Activated naive CD4-positive, alpha-beta T cell treated with anti-CD3 and anti-CD28 coated beads, Interleukin-2, amount 10 ng/mL, durations not matched to agents 7 days and 5 days (primary cell): ENCODE measurements around the gene CFAP69.
"Not testable (repeated sequence)": the region's sequence is repeated elsewhere in the genome, so short reads cannot be mapped to it uniquely, and the experiment has no call there.

Source experiments
- CTCF ChIA-PET: fragments of 350-600 bp; sonication (Branson Sonifier 250); formaldehyde crosslinking; loops from one replicate; lab custom pipeline; 2021; ENCODE audit warnings: antibody characterized with exemption; lab: Charles Lee
- DNase-seq: peaks from one replicate; pipeline ENCODE4 v3.0.0-alpha.2; 2020
- H3K27ac Mint-ChIP-seq: one replicate; pipeline ENCODE4 v1.8.0; 2021; ENCODE audit warnings: mild to moderate bottlenecking, moderate library complexity, mixed read lengths
- H3K27me3 Mint-ChIP-seq: one replicate; pipeline ENCODE4 v1.8.0; 2021; ENCODE audit warnings: mild to moderate bottlenecking, mixed read lengths
- H3K36me3 Mint-ChIP-seq: one replicate; pipeline ENCODE4 v1.8.0; 2021; ENCODE audit warnings: mixed read lengths
- H3K4me1 Mint-ChIP-seq: one replicate; pipeline ENCODE4 v1.8.0; 2021; ENCODE audit warnings: mixed read lengths
- H3K4me3 Mint-ChIP-seq: one replicate; pipeline ENCODE4 v1.8.0; 2021; ENCODE audit warnings: mild to moderate bottlenecking, moderate library complexity, mixed read lengths
- H3K9me3 Mint-ChIP-seq: one replicate; pipeline ENCODE4 v1.8.0; 2021; ENCODE audit warnings: mixed read lengths

The CFAP69 gene

GRCh38 chr7:90313907-90314306 is 68.9 kb downstream of the CFAP69 start:
- no peaks in the 10 kb centered on the region for H3K9me3 Mint-ChIP-seq
- no peaks in the 10 kb centered on the region for H3K4me1 Mint-ChIP-seq
- H3K27me3 Mint-ChIP-seq = peaks cover 8% of the 10 kb centered on the region
- no peaks in the 10 kb centered on the region for H3K36me3 Mint-ChIP-seq
- no peak overlapping the region for H3K4me3 Mint-ChIP-seq
- no peak overlapping the region for H3K27ac Mint-ChIP-seq
- DNase-seq = no peak
- CTCF ChIA-PET = interaction anchor here (0.6 to 4.3 kb wide), 2 partner anchors 114 to 706 kb away, joined by 4 to 36 read pairs; no protein-coding TSS in a partner anchor

DNA sequence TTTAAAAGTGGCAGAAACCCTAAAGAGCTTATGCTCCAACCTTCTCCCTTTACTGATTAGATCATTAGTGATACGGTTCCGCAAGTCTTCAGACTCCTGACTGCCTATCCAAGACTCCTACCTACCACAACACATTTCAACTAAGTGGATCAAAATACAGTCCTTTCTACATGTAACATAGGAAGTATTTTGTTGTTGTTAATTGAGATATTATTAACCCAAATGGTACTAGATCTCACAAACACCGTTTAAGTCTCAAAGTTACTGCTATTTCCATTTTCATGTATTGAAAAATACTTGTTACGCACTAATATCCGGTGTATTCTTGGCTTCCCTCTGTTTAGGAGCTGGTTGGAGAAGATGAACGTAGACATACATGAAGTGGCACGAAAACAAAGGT is 75.0 kb downstream of the CFAP69 start:
- Mint-ChIP-seq H3K36me3 (no peaks in the 10 kb centered on the region), H3K4me3 (no peak overlapping the region), H3K27me3 (peaks cover 42% of the 10 kb centered on the region), H3K4me1 (peaks cover 7% of the 10 kb centered on the region), H3K27ac (no peak overlapping the region), H3K9me3 (no peaks in the 10 kb centered on the region)
- DNase-seq = no peak
- CTCF ChIA-PET = no interaction called here

DNA sequence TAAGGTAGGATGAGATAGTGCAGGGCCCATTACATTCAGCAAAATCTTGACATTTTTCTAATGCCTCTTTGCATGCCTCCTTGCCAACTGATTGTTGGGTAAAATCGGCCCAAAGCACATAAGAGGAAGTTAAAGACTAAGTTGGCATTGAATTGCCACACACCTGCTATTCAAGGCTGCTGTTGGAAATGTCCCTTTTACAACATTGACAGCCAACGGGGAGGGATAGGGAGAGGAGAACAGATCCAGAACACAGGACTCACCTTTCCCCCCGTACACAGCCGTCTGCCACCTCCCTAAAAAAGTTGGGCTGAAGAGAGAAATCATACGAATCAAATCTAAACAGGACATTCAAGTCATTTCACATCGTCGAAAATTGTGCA is 75.4 kb downstream of the CFAP69 start:
- Mint-ChIP-seq H3K27me3 (peaks cover 43% of the 10 kb centered on the region), H3K36me3 (no peaks in the 10 kb centered on the region), H3K4me3 (no peak overlapping the region), H3K4me1 (peaks cover 7% of the 10 kb centered on the region), H3K9me3 (no peaks in the 10 kb centered on the region), H3K27ac (no peak overlapping the region)
- CTCF ChIA-PET = no interaction called here
- no peak for DNase-seq

DNA sequence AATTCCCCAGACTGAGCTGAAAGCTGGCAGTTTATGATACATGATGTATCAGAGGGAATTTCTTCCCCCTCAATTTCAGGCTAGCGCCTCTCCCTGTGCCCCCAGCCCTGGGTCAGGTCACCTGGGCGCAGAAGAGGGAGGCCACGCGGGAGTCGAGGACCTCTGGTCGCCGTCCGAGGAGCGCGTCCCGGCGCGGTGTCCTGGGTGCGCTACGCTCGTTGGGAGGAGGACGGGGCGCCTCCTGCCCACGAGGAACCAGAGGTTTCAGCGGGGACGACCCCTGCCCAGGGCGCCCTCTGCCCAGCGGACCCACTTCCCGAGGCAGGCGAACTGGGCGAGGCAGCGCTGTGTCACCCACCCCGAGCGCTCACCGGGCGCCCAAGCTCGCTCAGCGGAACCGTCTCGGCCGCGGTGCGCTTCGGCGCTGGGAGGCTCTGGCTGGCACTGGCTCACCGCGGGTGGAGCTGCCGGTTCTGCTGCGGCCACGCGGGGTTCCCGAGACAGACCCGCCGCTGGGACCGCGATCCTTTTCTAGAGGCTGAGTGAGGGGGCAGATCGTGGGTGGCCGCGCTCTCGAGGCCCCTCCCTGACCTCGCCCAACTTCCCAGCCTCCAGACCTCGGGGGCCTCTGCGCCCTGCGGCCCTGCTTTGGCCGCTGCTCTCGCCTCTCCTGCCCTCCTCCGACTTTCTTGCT is 76.0 kb downstream of the CFAP69 start, which contains the start of gene FAM237B:
Gene FAM237B (minus strand): TSS at position 504 of the 694 bp plus-strand sequence. CDS start 1,556 bp downstream, outside the sequence.
- Mint-ChIP-seq H3K4me1 (peaks cover 7% of the 10 kb centered on the region), H3K4me3 (no peak within 1 kb of the TSS), H3K36me3 (no peaks in the 10 kb centered on the region), H3K27me3 (peaks cover 43% of the 10 kb centered on the region), H3K9me3 (no peaks in the 10 kb centered on the region), H3K27ac (no peak within 1 kb of the TSS)
- DNase-seq = no peak
- CTCF ChIA-PET = no interaction called here

- Mint-ChIP-seq H3K9me3 (no peaks in the 10 kb centered on the region), H3K27ac (no peak overlapping the region), H3K4me1 (peaks cover 7% of the 10 kb centered on the region), H3K4me3 (no peak overlapping the region), H3K27me3 (peaks cover 43% of the 10 kb centered on the region), H3K36me3 (no peaks in the 10 kb centered on the region)
- no peak for DNase-seq
- CTCF ChIA-PET = no interaction called here
Measured at GRCh38 chr7:90322837-90323236, 77.9 kb downstream of the CFAP69 start.

DNA sequence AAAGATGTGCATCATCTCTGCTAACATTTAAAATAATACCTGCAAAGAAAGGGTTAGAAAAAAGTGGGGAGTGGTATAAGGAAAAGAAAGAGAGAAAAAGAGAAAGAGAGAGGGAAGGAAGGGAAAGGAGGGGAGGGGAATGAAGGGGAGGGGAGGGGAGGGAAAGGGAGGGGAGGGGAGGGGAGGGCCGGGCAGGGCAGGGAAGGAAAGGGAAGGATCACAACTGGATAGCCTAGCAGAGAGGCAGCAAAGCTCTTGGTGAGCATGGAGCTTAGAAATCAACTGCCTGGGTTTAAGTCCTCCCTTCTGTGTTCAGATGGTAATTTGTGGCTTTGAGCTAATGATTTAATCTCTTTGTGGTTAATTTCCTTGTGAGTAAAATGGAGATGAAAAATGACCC is 81.5 kb downstream of the CFAP69 start:
- Mint-ChIP-seq H3K36me3 (no peaks in the 10 kb centered on the region), H3K4me3 (no peak overlapping the region), H3K9me3 (no peaks in the 10 kb centered on the region), H3K4me1 (peaks cover under 1% of the 10 kb centered on the region), H3K27me3 (peaks cover 18% of the 10 kb centered on the region), H3K27ac (no peak overlapping the region)
- CTCF ChIA-PET = no interaction called here
- DNase-seq = no peak

DNA sequence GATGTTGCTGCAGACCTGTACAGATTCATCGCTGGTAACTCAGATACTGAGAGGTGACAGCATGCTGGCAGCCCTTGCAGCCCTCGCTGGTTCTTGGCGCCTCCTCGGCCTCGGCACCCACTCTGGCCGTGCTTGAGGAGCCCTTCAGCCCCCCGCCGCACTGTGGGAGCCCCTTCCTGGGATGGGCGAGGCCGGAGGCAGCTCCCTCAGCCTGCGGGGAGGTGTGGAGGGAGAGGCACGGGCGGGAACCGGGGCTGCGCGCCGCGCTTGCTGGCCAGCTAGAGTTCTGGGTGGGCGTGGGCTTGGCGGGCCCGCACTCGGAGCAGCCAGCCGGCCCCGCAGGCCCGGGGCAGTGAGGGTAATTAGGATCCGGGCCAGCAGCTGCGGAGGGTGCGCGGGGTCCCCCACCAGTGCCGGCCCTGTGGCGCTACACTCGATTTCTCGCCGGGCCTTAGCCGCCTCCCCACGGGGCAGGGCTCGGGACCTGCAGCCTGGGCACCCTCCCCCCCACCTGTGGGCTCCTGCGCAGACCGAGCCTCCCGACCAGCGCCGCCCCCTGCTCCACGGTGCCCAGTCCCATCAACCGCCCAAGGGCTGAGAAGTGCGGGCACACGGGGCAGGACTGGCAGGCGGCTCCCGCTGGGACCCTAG is 89.3 kb downstream of the CFAP69 start:
- H3K4me1 Mint-ChIP-seq = no peaks in the 10 kb centered on the region
- no peaks in the 10 kb centered on the region for H3K36me3 Mint-ChIP-seq
- CTCF ChIA-PET = no interaction called here
- no peak overlapping the region for H3K4me3 Mint-ChIP-seq
- H3K9me3 Mint-ChIP-seq = no peaks in the 10 kb centered on the region
- H3K27me3 Mint-ChIP-seq = no peaks in the 10 kb centered on the region
- DNase-seq = no peak
- H3K27ac Mint-ChIP-seq = no peak overlapping the region

- H3K4me3 Mint-ChIP-seq, H3K9me3 Mint-ChIP-seq, DNase-seq, H3K27me3 Mint-ChIP-seq, CTCF ChIA-PET, H3K36me3 Mint-ChIP-seq, H3K4me1 Mint-ChIP-seq, H3K27ac Mint-ChIP-seq: not testable (repeated sequence)
Measured at GRCh38 chr7:90334926-90335325, 90.0 kb downstream of the CFAP69 start.

DNA sequence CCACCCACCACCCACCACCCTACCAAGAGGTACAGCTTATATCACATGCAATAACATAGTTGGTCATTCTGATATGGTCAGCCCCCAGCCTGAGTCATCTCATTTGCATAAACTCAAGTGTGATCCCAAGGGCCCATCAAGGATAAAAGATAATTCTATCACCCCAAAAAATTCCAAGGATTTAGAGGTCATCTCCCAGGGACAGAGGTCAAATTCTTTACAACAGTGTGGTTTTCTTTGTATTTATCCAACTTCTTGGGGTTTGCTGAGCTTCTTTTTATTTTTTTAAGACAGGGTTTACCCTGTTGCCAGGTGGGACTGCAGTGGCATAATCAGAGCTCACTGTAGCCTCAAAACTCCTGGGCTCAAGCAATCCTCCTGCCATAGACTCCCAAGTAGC is 92.1 kb downstream of the CFAP69 start:
- CTCF ChIA-PET = no interaction called here
- H3K27ac Mint-ChIP-seq = no peak overlapping the region
- DNase-seq = no peak
- no peaks in the 10 kb centered on the region for H3K36me3 Mint-ChIP-seq
- H3K27me3 Mint-ChIP-seq = no peaks in the 10 kb centered on the region
- H3K9me3 Mint-ChIP-seq = no peaks in the 10 kb centered on the region
- no peaks in the 10 kb centered on the region for H3K4me1 Mint-ChIP-seq
- no peak overlapping the region for H3K4me3 Mint-ChIP-seq

DNA sequence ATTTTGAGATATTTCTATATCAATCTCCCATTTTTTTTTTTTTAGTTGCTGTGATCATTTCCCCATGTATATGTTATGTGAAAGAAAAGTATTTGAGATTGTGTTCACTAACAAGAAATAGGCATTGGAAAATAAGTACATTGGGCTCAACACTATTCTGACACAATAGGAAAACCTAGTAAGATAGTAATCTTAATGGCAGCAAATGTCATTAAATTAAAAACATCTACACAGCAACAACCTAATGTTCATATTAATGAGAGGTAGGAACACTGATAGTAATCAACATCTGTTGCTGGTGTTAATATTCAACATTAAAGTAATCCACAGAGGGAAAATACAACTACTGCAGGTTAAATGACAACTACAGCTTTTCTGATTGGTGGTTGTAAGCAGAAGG is 100.0 kb downstream of the CFAP69 start:
- Mint-ChIP-seq H3K27me3 (no peaks in the 10 kb centered on the region), H3K27ac (peak overlapping the region; percentile 99), H3K4me3 (peak overlapping the region; percentile 95), H3K9me3 (peaks cover 2% of the 10 kb centered on the region), H3K36me3 (peaks cover 12% of the 10 kb centered on the region), H3K4me1 (peaks cover 35% of the 10 kb centered on the region)
- no peak for DNase-seq
- CTCF ChIA-PET = interaction anchor here (1.3 to 1.9 kb wide), 3 partner anchors 54 to 83 kb away, joined by 3 to 5 read pairs (median 3); no protein-coding TSS in a partner anchor

DNA sequence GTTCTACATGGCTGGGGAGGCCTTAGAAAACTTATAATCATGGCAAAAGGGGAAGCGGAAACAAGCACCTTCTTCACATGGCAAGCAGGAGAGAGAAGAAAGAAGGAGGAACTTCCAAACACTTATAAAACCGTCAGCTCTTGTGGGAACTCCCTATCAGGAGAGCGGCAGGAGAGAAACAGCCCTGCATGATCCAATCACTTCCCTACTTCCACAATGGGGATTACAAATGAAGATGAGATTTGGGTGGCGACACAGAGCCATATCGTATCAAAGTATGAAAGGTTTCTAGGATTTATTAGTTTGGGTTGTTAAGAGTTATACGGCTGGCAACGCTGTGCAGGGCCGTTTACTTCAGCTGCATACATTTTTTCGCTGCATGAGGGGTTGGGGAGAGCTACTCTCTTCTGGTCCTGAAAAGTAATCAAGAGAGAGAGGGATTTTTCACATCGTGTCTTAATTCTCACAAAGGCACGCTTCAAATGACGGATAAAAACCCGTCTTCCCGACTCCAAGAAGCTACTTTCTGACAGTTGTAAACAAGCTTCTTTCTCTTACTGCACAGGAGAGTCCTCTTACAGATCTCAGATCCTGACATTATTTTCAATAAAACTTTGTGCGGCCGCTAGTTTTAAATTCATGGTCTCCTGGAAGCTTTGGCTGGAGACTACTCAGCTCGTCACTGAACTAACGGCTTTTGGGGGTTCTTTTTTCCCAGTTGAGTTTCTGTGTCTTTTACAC is 100.8 kb downstream of the CFAP69 start:
- Mint-ChIP-seq H3K4me3 (peak overlapping the region; percentile 95), H3K36me3 (peaks cover 19% of the 10 kb centered on the region), H3K27ac (peak overlapping the region; percentile 99), H3K27me3 (no peaks in the 10 kb centered on the region), H3K9me3 (peaks cover 4% of the 10 kb centered on the region), H3K4me1 (peaks cover 35% of the 10 kb centered on the region)
- DNase-seq = no peak
- CTCF ChIA-PET = interaction anchor here (0.6 to 1.9 kb wide), 9 partner anchors 54 to 188 kb away, joined by 3 to 5 read pairs (median 3); no protein-coding TSS in a partner anchor

- Mint-ChIP-seq H3K4me1 (peaks cover 35% of the 10 kb centered on the region), H3K36me3 (peaks cover 19% of the 10 kb centered on the region), H3K27ac (peak within 1 kb of the TSS; percentile 99), H3K9me3 (peaks cover 4% of the 10 kb centered on the region), H3K4me3 (peak within 1 kb of the TSS; percentile 95), H3K27me3 (no peaks in the 10 kb centered on the region)
- DNase-seq = peak; percentile 95
- CTCF ChIA-PET = interaction anchor here (0.7 to 1.9 kb wide), 8 partner anchors 53 to 81 kb away, joined by 3 to 5 read pairs (median 4); no protein-coding TSS in a partner anchor
Measured at GRCh38 chr7:90346336-90347125, 101.6 kb downstream of the CFAP69 start, which contains the start of gene GTPBP10. Gene GTPBP10, plus strand, starts transcription at chr7:90346716. Its CDS starts 26 bp downstream, at chr7:90346742.

GRCh38 chr7:90347759-90348158 is 102.8 kb downstream of the CFAP69 start:
- no peak for DNase-seq
- Mint-ChIP-seq H3K9me3 (peaks cover 4% of the 10 kb centered on the region), H3K27me3 (no peaks in the 10 kb centered on the region), H3K27ac (peak overlapping the region; percentile 99), H3K36me3 (peaks cover 23% of the 10 kb centered on the region), H3K4me3 (peak overlapping the region; percentile 95), H3K4me1 (peaks cover 39% of the 10 kb centered on the region)
- CTCF ChIA-PET = no interaction called here
